Measurements from ENCODE around the gene MED4.

- TF ChIP-seq, protein P1, sequence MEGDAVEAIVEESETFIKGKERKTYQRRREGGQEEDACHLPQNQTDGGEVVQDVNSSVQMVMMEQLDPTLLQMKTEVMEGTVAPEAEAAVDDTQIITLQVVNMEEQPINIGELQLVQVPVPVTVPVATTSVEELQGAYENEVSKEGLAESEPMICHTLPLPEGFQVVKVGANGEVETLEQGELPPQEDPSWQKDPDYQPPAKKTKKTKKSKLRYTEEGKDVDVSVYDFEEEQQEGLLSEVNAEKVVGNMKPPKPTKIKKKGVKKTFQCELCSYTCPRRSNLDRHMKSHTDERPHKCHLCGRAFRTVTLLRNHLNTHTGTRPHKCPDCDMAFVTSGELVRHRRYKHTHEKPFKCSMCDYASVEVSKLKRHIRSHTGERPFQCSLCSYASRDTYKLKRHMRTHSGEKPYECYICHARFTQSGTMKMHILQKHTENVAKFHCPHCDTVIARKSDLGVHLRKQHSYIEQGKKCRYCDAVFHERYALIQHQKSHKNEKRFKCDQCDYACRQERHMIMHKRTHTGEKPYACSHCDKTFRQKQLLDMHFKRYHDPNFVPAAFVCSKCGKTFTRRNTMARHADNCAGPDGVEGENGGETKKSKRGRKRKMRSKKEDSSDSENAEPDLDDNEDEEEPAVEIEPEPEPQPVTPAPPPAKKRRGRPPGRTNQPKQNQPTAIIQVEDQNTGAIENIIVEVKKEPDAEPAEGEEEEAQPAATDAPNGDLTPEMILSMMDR (IDR thresholded peaks at IDR 0.05) = no peak
- TF ChIP-seq POLR2A (IDR thresholded peaks at IDR 0.05) (no peak), EP300 (IDR thresholded peaks at IDR 0.05) (no peak)
Measured at GRCh38 chr13:48072787-48073186, 22.1 kb downstream of the MED4 start.
